OCI-LY1 (cell line): ENCODE results near the gene VWDE.

Source experiments
- H2AFZ ChIP-seq: fragments of 200-600 bp; sonication (generic), shearing (Covaris generic); 2 replicates; pipeline ENCODE4 v1.6.0; 2014; ENCODE audit warnings: antibody characterized with exemption, mild to moderate bottlenecking, low read length
- H3F3A ChIP-seq: fragments of 200-600 bp; sonication (generic), shearing (Covaris generic); 2 replicates; pipeline ENCODE4 v1.6.0; 2014; ENCODE audit warnings: mild to moderate bottlenecking, antibody characterized with exemption, low read length, moderate library complexity; ENCODE audit not compliant: insufficient read depth
- H3K27ac ChIP-seq: fragments of 200-600 bp; sonication (generic); 2 replicates; pipeline ENCODE4 v1.5.1; 2014; ENCODE audit warnings: low read length, mixed run types, mild to moderate bottlenecking, low read depth; ENCODE audit not compliant: poor library complexity, severe bottlenecking
- H3K27me3 ChIP-seq: fragments of 200-600 bp; sonication (generic); 2 replicates; pipeline ENCODE4 v1.6.0; 2014; ENCODE audit warnings: antibody characterized with exemption, mild to moderate bottlenecking, low read length, moderate library complexity; ENCODE audit not compliant: insufficient read depth
- H3K36me3 ChIP-seq: fragments of 200-600 bp; sonication (generic); 2 replicates; pipeline ENCODE4 v1.6.1; 2014; ENCODE audit warnings: mild to moderate bottlenecking, antibody characterized with exemption, low read length, moderate library complexity, mixed read lengths; ENCODE audit not compliant: insufficient read depth
- H3K4me1 ChIP-seq: fragments of 200-600 bp; sonication (generic); 2 replicates; pipeline ENCODE4 v1.5.1; 2014; ENCODE audit warnings: mild to moderate bottlenecking, low read length, moderate library complexity; ENCODE audit not compliant: insufficient read depth, severe bottlenecking
- H3K4me2 ChIP-seq: fragments of 200-600 bp; sonication (generic), shearing (Covaris generic); 2 replicates; pipeline ENCODE4 v1.6.1; 2014; ENCODE audit warnings: low read length
- H3K4me3 ChIP-seq: fragments of 200-600 bp; sonication (generic); 2 replicates; pipeline ENCODE4 v1.5.1; 2014; ENCODE audit warnings: low read length, low read depth, mild to moderate bottlenecking, mixed read lengths; ENCODE audit not compliant: poor library complexity, severe bottlenecking
- H3K79me2 ChIP-seq: fragments of 200-600 bp; shearing (Covaris generic); 2 replicates; pipeline ENCODE4 v1.6.1; 2016; ENCODE audit warnings: mixed run types, low read length, mixed read lengths; ENCODE audit not compliant: insufficient read depth
- H3K9ac ChIP-seq: fragments of 200-600 bp; sonication (generic), shearing (Covaris generic); 2 replicates; pipeline ENCODE4 v1.6.1; 2014; ENCODE audit warnings: mild to moderate bottlenecking, low read length, mixed read lengths
- H3K9me2 ChIP-seq: fragments of 200-600 bp; sonication (generic), shearing (Covaris generic); 2 replicates; pipeline ENCODE4 v1.6.1; 2014; ENCODE audit warnings: low read depth, mild to moderate bottlenecking, low read length, mixed read lengths
- H3K9me3 ChIP-seq: fragments of 200-600 bp; shearing (Covaris generic); 2 replicates; pipeline ENCODE4 v1.6.1; 2014; ENCODE audit warnings: low read length, mixed read lengths
- H4K20me1 ChIP-seq: fragments of 200-600 bp; sonication (generic), shearing (Covaris generic); 2 replicates; pipeline ENCODE4 v1.6.0; 2016; ENCODE audit warnings: mild to moderate bottlenecking, low read length; ENCODE audit not compliant: insufficient read depth
- EZH2 ChIP-seq: fragments of 200-600 bp; sonication (generic), shearing (Covaris generic); IDR thresholded peaks from 2 replicates; pipeline ENCODE4 v1.8.0; 2017; ENCODE audit warnings: borderline replicate concordance, mixed run types, mild to moderate bottlenecking, antibody characterized with exemption, low read length, moderate library complexity, mixed read lengths
- TF ChIP-seq, protein P1 (sequence below): fragments of 200-600 bp; sonication (generic), shearing (Covaris generic); IDR thresholded peaks from 2 replicates; pipeline ENCODE4 v1.5.1; 2017; ENCODE audit warnings: mild to moderate bottlenecking, antibody characterized with exemption, low read length, moderate library complexity, mixed read lengths

The VWDE gene

DNA sequence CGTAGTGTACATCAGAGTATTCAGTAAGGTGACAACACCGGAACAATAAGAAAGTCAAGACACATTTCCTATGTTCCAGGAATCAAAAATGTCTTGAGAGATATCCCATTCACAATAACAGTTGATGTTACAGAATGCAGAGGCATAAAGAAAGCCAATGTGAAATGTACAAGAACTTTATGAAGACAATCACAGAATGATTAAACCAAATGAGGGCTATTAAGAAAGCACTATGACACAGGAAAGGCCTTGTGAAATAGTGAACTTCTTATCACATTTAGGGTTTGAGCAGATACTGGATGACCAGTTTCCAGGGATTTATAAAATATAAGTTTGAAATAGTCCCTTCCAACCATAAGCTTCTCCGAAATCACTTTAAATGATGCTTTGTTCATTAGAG lies 52.7 kb downstream of the VWDE start:
- TF ChIP-seq, protein P1, sequence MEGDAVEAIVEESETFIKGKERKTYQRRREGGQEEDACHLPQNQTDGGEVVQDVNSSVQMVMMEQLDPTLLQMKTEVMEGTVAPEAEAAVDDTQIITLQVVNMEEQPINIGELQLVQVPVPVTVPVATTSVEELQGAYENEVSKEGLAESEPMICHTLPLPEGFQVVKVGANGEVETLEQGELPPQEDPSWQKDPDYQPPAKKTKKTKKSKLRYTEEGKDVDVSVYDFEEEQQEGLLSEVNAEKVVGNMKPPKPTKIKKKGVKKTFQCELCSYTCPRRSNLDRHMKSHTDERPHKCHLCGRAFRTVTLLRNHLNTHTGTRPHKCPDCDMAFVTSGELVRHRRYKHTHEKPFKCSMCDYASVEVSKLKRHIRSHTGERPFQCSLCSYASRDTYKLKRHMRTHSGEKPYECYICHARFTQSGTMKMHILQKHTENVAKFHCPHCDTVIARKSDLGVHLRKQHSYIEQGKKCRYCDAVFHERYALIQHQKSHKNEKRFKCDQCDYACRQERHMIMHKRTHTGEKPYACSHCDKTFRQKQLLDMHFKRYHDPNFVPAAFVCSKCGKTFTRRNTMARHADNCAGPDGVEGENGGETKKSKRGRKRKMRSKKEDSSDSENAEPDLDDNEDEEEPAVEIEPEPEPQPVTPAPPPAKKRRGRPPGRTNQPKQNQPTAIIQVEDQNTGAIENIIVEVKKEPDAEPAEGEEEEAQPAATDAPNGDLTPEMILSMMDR, result no peak
- TF ChIP-seq EZH2, result no peak
- Histone ChIP-seq H3K36me3 (no peaks in the 10 kb centered on the region), H3K27ac (no peak overlapping the region), H3K4me2 (no peak overlapping the region), H3K9me2 (no peaks in the 10 kb centered on the region), H2AFZ (no peak overlapping the region), H3F3A (no peaks in the 10 kb centered on the region), H4K20me1 (no peaks in the 10 kb centered on the region), H3K4me3 (no peak overlapping the region), H3K79me2 (no peaks in the 10 kb centered on the region), H3K9me3 (no peaks in the 10 kb centered on the region), H3K9ac (no peak overlapping the region), H3K27me3 (no peaks in the 10 kb centered on the region), H3K4me1 (no peaks in the 10 kb centered on the region)

DNA sequence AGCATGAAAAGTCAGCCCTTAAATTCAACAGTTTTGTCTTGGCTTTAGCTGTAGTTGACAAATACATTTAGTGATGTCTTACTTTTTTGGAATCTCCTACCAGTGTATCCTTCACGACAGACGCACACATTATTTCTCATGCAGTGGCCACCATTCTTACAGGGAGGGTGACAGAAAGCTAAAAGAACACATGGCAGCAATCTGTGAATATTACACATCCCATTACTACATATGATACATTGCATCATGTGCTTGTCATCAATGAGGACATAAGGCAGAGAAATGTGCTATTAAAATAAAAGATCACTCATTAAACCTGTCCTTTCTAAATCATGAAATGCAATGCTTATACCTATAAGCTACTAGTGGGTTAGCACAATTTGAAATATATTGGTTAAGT lies 66.6 kb downstream of the VWDE start:
- H3K9me2 ChIP-seq, result no peaks in the 10 kb centered on the region
- no peaks in the 10 kb centered on the region for H3K79me2 ChIP-seq
- H3K9me3 ChIP-seq, result no peaks in the 10 kb centered on the region
- H4K20me1 ChIP-seq, result no peaks in the 10 kb centered on the region
- no peak overlapping the region for H3K9ac ChIP-seq
- no peaks in the 10 kb centered on the region for H3F3A ChIP-seq
- no peaks in the 10 kb centered on the region for H3K36me3 ChIP-seq
- no peaks in the 10 kb centered on the region for H3K4me1 ChIP-seq
- H3K27ac ChIP-seq, result no peak overlapping the region
- TF ChIP-seq, protein P1, result no peak
- no peak for TF ChIP-seq EZH2
- H3K27me3 ChIP-seq, result no peaks in the 10 kb centered on the region
- no peak overlapping the region for H3K4me3 ChIP-seq
- H3K4me2 ChIP-seq, result no peak overlapping the region
- H2AFZ ChIP-seq, result no peak overlapping the region

DNA sequence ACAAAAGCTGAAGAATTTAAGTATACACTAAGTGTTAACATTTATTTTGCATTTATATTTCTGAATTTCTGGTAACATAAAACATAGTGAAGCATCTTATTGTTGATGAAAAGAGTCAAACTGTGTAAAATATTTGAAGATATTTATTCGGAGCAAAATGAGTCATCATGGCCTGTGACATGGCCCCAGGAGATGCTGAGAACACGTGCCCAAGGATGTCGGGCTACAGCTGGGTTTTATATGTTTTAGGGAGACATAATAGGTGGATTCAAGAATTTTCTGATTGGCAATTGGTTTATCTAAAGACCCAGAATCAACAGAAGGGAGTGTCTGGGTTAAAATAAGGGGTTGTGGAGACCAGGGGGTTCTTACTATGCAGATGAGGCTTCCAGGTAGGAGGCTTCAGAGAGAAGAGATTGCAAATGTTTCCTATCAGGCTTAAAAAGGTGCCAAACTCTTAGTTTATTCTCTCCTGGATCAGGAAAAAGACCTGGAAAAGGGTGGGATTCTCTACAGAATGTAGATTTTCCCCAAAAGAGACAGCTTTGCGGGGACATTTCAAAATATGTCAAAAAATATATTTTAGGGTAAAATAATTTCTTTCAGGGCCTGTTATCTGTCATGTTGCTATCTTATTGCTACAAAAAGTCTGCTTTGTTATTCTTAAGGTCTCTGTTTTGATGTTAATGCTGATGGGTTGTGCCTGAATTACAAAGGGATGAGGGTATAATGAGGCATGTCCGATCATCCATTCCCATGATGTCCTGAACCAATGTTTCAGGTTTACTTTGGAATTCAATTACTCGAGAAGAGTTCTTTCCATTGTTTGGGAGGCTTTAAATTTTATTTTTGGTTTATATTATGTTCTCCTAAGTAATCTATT lies 74.5 kb downstream of the VWDE start:
- Histone ChIP-seq H3F3A (no peaks in the 10 kb centered on the region), H3K27me3 (no peaks in the 10 kb centered on the region), H4K20me1 (no peaks in the 10 kb centered on the region), H3K27ac (no peak overlapping the region), H3K9ac (no peak overlapping the region), H3K4me3 (no peak overlapping the region), H3K9me3 (no peaks in the 10 kb centered on the region), H2AFZ (no peak overlapping the region), H3K4me1 (no peaks in the 10 kb centered on the region), H3K4me2 (no peak overlapping the region), H3K79me2 (no peaks in the 10 kb centered on the region), H3K36me3 (no peaks in the 10 kb centered on the region), H3K9me2 (no peaks in the 10 kb centered on the region)
- TF ChIP-seq EZH2, result no peak
- TF ChIP-seq, protein P1, result no peak
